ENCODE results near the gene KCNIP2. TPM values are rescaled to one million over a fixed set of nuclear protein-coding genes. Genes with fewer than 3 reads are reported as not detected.

Gene KCNIP2
- total RNA-seq, 1 experiment from 2014 or later, result 4.3 TPM

DNA sequence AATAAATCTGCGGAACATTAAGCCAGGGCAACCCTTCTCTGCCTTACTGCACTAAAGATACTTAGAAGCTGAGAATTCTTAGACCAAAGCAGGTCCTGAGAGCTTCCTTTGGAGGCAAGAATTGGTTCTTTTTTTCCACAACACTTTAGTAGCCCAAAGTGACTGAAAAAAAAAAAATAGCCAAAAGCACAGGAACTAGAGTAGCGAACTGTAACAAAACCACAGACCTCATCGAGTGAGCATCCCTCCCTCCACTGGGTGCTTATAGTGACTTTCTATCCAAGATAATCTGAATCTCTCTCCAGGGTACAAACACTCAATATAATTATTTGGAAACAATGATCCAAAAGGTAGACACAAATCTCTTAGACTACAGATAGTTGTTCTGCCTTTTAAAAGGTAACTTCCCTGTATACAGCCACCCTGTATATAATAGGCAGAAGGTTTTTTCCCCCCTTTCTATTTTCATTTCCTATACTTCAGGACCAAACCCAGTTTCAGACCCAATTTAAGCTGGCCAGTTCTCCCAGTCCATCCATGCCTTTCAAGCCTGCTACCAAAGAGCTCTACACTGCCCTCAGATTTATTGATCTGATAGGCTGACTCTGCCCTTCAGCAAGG, 31.6 kb upstream of the KCNIP2 start:
- ATAC-seq (no peak), DNase-seq (ENCODE audit: low read depth, low spot score) (no peak)
- Histone ChIP-seq H3K4me3 (ENCODE audit: low read depth in 2 of 2, low read length in 2 of 2) (no peak overlapping the region), H3K27me3 (ENCODE audit: control insufficient read depth, insufficient read depth, low read length) (no peaks in the 10 kb centered on the region), H3K27ac (ENCODE audit: low read length) (no peak overlapping the region), H3K36me3 (ENCODE audit: control insufficient read depth, insufficient read depth, low read length) (no peaks in the 10 kb centered on the region), H3K4me1 (ENCODE audit: control insufficient read depth, insufficient read depth, low read length) (no peaks in the 10 kb centered on the region), H3K9me3 (ENCODE audit: control insufficient read depth, insufficient read depth, low read depth, low read length) (no peaks in the 10 kb centered on the region)
- ChIA-PET CTCF (interaction anchor here (0.7 kb wide), 1 partner anchor 135 kb away, joined by 4 read pairs; no protein-coding TSS in a partner anchor), POLR2A (no interaction called here)
- intact Hi-C loops (cut with micrococcal nuclease; ENCODE audit: unreplicated experiment), result no loop called here
- no peak for TF ChIP-seq SIN3A (IDR thresholded peaks at IDR 0.05; ENCODE audit: borderline replicate concordance, insufficient read depth, low read depth, low read length)
- TF ChIP-seq, protein P1, sequence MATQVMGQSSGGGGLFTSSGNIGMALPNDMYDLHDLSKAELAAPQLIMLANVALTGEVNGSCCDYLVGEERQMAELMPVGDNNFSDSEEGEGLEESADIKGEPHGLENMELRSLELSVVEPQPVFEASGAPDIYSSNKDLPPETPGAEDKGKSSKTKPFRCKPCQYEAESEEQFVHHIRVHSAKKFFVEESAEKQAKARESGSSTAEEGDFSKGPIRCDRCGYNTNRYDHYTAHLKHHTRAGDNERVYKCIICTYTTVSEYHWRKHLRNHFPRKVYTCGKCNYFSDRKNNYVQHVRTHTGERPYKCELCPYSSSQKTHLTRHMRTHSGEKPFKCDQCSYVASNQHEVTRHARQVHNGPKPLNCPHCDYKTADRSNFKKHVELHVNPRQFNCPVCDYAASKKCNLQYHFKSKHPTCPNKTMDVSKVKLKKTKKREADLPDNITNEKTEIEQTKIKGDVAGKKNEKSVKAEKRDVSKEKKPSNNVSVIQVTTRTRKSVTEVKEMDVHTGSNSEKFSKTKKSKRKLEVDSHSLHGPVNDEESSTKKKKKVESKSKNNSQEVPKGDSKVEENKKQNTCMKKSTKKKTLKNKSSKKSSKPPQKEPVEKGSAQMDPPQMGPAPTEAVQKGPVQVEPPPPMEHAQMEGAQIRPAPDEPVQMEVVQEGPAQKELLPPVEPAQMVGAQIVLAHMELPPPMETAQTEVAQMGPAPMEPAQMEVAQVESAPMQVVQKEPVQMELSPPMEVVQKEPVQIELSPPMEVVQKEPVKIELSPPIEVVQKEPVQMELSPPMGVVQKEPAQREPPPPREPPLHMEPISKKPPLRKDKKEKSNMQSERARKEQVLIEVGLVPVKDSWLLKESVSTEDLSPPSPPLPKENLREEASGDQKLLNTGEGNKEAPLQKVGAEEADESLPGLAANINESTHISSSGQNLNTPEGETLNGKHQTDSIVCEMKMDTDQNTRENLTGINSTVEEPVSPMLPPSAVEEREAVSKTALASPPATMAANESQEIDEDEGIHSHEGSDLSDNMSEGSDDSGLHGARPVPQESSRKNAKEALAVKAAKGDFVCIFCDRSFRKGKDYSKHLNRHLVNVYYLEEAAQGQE (IDR thresholded peaks at IDR 0.05; ENCODE audit: insufficient read depth in 1 of 2, low read depth in 2 of 2, low read length in 1 of 2), result no peak
- TF ChIP-seq POLR2AphosphoS5 (IDR thresholded peaks at IDR 0.05; ENCODE audit: low read depth, low read length), result no peak
- TF ChIP-seq TCF7L2 (IDR thresholded peaks at IDR 0.05; ENCODE audit: low read depth, low read length), result no peak
- TF ChIP-seq, protein P2, sequence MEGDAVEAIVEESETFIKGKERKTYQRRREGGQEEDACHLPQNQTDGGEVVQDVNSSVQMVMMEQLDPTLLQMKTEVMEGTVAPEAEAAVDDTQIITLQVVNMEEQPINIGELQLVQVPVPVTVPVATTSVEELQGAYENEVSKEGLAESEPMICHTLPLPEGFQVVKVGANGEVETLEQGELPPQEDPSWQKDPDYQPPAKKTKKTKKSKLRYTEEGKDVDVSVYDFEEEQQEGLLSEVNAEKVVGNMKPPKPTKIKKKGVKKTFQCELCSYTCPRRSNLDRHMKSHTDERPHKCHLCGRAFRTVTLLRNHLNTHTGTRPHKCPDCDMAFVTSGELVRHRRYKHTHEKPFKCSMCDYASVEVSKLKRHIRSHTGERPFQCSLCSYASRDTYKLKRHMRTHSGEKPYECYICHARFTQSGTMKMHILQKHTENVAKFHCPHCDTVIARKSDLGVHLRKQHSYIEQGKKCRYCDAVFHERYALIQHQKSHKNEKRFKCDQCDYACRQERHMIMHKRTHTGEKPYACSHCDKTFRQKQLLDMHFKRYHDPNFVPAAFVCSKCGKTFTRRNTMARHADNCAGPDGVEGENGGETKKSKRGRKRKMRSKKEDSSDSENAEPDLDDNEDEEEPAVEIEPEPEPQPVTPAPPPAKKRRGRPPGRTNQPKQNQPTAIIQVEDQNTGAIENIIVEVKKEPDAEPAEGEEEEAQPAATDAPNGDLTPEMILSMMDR (IDR thresholded peaks at IDR 0.05), result no peak
- BruUV-seq (replicated peaks), result no TSS peak
- in situ Hi-C loops (cut with HindIII; ENCODE audit: low pct_unique_long_range_greater_than_20kb, low sequenced_read_pairs), result no loop called here

DNA sequence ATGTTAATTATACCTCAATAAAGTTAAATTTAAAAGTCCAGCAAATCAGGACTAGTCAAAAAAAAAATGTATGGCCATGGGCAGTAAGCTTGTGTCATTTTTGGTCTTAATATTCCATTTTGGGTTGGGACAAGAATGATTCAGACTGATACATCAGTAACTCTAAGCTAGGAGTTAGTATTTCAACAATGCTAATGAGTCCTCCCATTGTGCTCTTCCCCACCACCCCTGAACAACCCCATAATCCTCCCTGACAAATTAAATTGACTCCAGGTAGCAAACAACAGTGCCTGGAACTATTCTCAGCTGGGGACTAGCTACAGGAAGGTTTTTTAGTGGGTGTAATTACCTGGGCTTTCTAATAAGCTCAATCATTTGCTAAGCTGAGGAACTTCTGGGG, 30.7 kb upstream of the KCNIP2 start:
- ChIA-PET POLR2A (no interaction called here), CTCF (no interaction called here)
- intact Hi-C loops (cut with micrococcal nuclease; ENCODE audit: unreplicated experiment) (no loop called here), in situ Hi-C loops (cut with HindIII; ENCODE audit: low pct_unique_long_range_greater_than_20kb, low sequenced_read_pairs) (no loop called here)
- Histone ChIP-seq H3K27me3 (ENCODE audit: control insufficient read depth, insufficient read depth, low read length) (no peaks in the 10 kb centered on the region), H3K4me1 (ENCODE audit: control insufficient read depth, insufficient read depth, low read length) (no peaks in the 10 kb centered on the region), H3K4me3 (ENCODE audit: low read depth in 2 of 2, low read length in 2 of 2) (no peak overlapping the region), H3K36me3 (ENCODE audit: control insufficient read depth, insufficient read depth, low read length) (no peaks in the 10 kb centered on the region), H3K27ac (ENCODE audit: low read length) (no peak overlapping the region), H3K9me3 (ENCODE audit: control insufficient read depth, insufficient read depth, low read depth, low read length) (no peaks in the 10 kb centered on the region)
- BruUV-seq (replicated peaks), result no TSS peak
- TF ChIP-seq, protein P1 (IDR thresholded peaks at IDR 0.05; ENCODE audit: insufficient read depth in 1 of 2, low read depth in 2 of 2, low read length in 1 of 2), result no peak
- TF ChIP-seq, protein P2 (IDR thresholded peaks at IDR 0.05), result no peak
- TF ChIP-seq TCF7L2 (IDR thresholded peaks at IDR 0.05; ENCODE audit: low read depth, low read length) (no peak), SIN3A (IDR thresholded peaks at IDR 0.05; ENCODE audit: borderline replicate concordance, insufficient read depth, low read depth, low read length) (no peak), POLR2AphosphoS5 (IDR thresholded peaks at IDR 0.05; ENCODE audit: low read depth, low read length) (no peak)
- no peak for DNase-seq (ENCODE audit: low read depth, low spot score)
- ATAC-seq, result no peak

All from Panc1 (cell line).